Thymus (tissue), 11 donors: ENCODE data around the gene IL1R1. TPM values are rescaled to one million over a fixed set of nuclear protein-coding genes. Genes with fewer than 3 reads are reported as not detected.
"Not testable (repeated sequence)": the region's sequence is repeated elsewhere in the genome, so short reads cannot be mapped to it uniquely, and the experiment has no call there.

Experiments used
- DNase-seq, 9 donors: peaks; one replicate each; pipeline ENCODE4 v3.0.0-alpha.2; 2013; ENCODE audit warnings: low spot score in 9 of 9, low read depth in 6 of 9, missing footprints in 1 of 9
- H3K27ac ChIP-seq, 2 donors: one replicate each; pipeline ENCODE4 v1.5.1; 2013; ENCODE audit warnings: control low read depth in 1 of 2, low read depth in 1 of 2, low read length in 1 of 2, mild to moderate bottlenecking in 1 of 2, moderate library complexity in 1 of 2
- H3K27me3 ChIP-seq, 2 donors: one replicate each; pipeline ENCODE4 v1.5.1; 2013; ENCODE audit warnings: low read length in 1 of 2; ENCODE audit not compliant: control insufficient read depth in 2 of 2, insufficient read depth in 1 of 2
- H3K36me3 ChIP-seq, 2 donors: one replicate each; pipeline ENCODE4 v1.5.1; 2013; ENCODE audit warnings: low read length in 1 of 2, mild to moderate bottlenecking in 1 of 2, moderate library complexity in 1 of 2; ENCODE audit not compliant: control insufficient read depth in 2 of 2, insufficient read depth in 2 of 2
- H3K4me1 ChIP-seq, 2 donors: one replicate each; pipeline ENCODE4 v1.5.1; 2013; ENCODE audit warnings: low read length in 2 of 2; ENCODE audit not compliant: control insufficient read depth in 2 of 2, insufficient read depth in 2 of 2
- H3K4me3 ChIP-seq, 2 donors: one replicate each; pipeline ENCODE4 v1.5.1; 2013; ENCODE audit warnings: low read length in 2 of 2, control low read depth in 1 of 2, mild to moderate bottlenecking in 1 of 2
- H3K9me3 ChIP-seq, 2 donors: one replicate each; pipeline ENCODE4 v1.5.1; 2013; ENCODE audit warnings: low read length in 1 of 2, mild to moderate bottlenecking in 1 of 2; ENCODE audit not compliant: control insufficient read depth in 2 of 2, insufficient read depth in 1 of 2
- WGBS: extraction: QIAGEN DNeasy Blood & Tissue Kit; methylation state at CpG from one replicate; pipeline ENCODE4 v1.1.7; 2013; 5-methylcytosine and 5-hydroxymethylcytosine counted together
- polyA plus RNA-seq: library from polyadenylated mRNA; stranded (reverse); fragments of 200-250 nt; gene quantifications from one replicate; pipeline ENCODE4 v1.2.3, GENCODE V29; 2013
- total RNA-seq: library from RNA; stranded (reverse); fragments of 120-200 nt; gene quantifications from one replicate; pipeline ENCODE4 v1.2.4, GENCODE V29; 2013
- donor health status: healthy.

Gene IL1R1
- total and polyA plus RNA-seq, 2 donors: 5.2 to 82.1 TPM

DNA sequence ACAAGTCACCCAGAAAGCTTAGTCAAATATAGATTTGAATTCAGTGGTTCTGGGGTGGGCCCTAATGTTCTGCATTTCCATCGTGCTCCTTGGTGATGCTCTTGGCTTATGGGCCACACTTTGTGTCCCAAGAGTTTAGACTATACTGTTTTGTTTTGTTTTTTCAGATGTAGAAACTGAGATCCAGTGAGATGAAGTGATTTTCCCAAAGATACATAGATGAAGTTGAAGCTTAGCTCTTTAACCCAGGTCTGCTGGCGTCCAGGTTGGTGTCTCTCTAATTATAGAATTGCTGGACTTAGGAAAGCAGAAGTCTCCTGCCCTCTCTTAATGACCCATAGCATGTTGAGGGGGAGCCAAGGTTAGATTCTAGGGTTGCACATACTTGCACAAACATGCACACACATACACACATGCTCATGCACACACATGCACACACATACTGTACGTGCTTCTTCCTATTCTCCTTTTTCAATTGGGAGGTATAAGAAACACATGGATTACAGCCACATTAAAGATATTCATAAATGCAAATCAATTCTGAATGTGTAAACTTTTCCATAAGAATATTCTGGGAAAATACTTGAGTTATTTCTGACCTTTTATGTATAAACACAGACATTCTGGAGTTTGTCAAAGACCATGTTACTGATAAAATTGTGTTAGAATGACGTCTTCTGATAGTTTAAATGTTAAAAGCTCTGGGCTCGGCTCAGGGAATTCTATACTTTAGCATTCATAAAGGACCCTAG, 41.3 kb upstream of the IL1R1 start:
- Histone ChIP-seq H3K27ac (no peak overlapping the region), H3K36me3 (no peaks in the 10 kb centered on the region), H3K27me3 (no peaks in the 10 kb centered on the region), H3K4me3 (no peak overlapping the region), H3K9me3 (no peaks in the 10 kb centered on the region), H3K4me1 (peaks cover 6 to 8% of the 10 kb centered on the region in 2 donors)
- 94% methylated on average over 5 of the region's 5 CpGs for WGBS
- DNase-seq: no peak

DNA sequence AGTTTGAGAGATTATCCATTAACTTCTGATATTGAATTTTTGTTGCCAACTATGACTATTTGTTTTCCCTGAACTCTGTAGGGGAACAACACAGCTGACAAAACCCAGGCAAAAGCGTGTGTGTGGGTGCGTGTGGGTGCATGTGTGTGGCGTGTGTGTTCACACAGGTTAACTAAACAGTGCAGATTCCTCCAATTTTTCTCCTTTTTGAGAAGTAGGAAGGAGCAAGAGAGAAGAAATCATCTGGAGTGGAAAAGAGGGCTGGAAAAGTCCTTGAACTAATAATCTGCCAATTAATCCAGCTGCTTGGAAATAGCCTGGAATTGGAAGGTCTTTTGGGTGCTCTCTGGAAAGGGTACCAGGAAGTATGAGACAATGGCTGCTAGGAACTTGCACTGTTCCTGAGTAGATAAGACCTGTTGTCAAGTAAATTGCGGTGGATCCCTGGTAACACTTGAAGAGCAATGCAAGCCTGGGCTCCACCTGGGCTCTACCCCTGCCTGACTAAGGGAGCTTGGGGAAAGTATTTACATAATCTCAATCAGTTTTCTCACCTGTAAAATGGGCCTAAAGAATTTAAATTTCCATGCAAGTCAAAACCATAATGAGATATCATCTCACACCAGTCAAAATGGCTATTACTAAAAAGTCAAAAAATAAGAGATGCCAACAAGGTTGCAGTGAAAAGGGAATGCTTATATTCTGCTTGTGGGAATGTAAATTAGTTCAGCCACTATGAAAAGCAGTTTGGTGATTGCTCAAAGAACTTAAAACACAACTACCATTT, 40.5 kb upstream of the IL1R1 start:
- WGBS: 99% methylated on average over 4 of the region's 4 CpGs
- no peak for DNase-seq
- H3K4me1 ChIP-seq: peaks cover 6 to 8% of the 10 kb centered on the region in 2 donors
- H3K27ac ChIP-seq: no peak overlapping the region
- no peaks in the 10 kb centered on the region for H3K27me3 ChIP-seq
- no peaks in the 10 kb centered on the region for H3K36me3 ChIP-seq
- no peaks in the 10 kb centered on the region for H3K9me3 ChIP-seq
- H3K4me3 ChIP-seq: no peak overlapping the region

DNA sequence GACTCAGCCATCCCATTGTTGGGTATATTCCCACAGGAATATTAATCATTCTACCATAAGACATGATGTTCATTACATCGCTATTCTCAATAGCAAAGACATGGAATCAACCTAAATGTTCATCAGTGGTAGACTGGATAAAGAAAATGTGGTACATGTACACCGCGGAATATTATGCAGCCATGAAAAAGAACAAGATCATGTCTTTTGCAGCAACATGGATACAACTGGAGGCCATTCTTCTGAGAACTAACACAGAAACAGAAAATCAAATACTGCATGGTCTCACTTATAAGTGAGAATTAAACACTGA, 40.0 kb upstream of the IL1R1 start:
- 66% methylated on average over 3 of the region's 3 CpGs for WGBS
- not testable (repeated sequence) for H3K27ac ChIP-seq, H3K4me3 ChIP-seq, H3K4me1 ChIP-seq, H3K9me3 ChIP-seq, DNase-seq, H3K36me3 ChIP-seq, H3K27me3 ChIP-seq

DNA sequence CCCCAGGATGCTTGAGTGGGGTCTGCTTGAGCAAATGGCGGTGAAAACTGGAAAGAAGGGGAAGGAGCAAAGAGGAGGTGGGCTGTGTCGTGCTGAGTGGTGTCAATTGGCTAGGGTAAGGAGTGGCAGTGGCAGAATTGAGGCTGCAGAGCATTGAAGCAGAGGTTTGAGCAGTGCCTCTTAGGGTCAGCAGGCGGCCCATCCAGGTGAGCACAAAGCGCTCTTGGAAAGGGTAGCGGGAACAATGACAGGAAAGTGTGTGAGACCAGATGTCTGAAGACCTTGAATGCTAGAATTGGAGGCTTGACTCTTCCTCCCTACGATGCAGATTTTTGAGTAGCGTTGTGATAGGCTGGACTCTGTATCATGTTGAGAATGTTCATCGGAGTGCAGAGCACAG, 39.3 kb upstream of the IL1R1 start:
- whole genome bisulfite sequencing: 98% methylated on average over 8 of the region's 8 CpGs
- Histone ChIP-seq H3K27ac (no peak overlapping the region), H3K4me1 (peaks cover 6 to 8% of the 10 kb centered on the region in 2 donors), H3K36me3 (no peaks in the 10 kb centered on the region), H3K9me3 (no peaks in the 10 kb centered on the region), H3K4me3 (no peak overlapping the region), H3K27me3 (no peaks in the 10 kb centered on the region)
- DNase-seq: no peak

GRCh38 chr2:102103992-102104871, 38.3 kb upstream of the IL1R1 start:
- Histone ChIP-seq H3K27ac (peak overlapping the region; percentile 22 to 76), H3K4me3 (peak overlapping the region in 1 of 2 donors; percentile 17), H3K4me1 (peaks cover 6 to 8% of the 10 kb centered on the region in 2 donors)

GRCh38 chr2:102106133-102106556, 36.4 kb upstream of the IL1R1 start:
- no peak overlapping the region for H3K27ac ChIP-seq

More at GRCh38 chr2:102103992-102104871, 38.3 kb upstream of the IL1R1 start:
- 17% methylated on average over 15 of the region's 15 CpGs for WGBS
- H3K27me3 ChIP-seq: no peaks in the 10 kb centered on the region
- no peaks in the 10 kb centered on the region for H3K9me3 ChIP-seq
- no peaks in the 10 kb centered on the region for H3K36me3 ChIP-seq
- peak in 2 of 9 donors; percentile 22 to 23 for DNase-seq

DNA sequence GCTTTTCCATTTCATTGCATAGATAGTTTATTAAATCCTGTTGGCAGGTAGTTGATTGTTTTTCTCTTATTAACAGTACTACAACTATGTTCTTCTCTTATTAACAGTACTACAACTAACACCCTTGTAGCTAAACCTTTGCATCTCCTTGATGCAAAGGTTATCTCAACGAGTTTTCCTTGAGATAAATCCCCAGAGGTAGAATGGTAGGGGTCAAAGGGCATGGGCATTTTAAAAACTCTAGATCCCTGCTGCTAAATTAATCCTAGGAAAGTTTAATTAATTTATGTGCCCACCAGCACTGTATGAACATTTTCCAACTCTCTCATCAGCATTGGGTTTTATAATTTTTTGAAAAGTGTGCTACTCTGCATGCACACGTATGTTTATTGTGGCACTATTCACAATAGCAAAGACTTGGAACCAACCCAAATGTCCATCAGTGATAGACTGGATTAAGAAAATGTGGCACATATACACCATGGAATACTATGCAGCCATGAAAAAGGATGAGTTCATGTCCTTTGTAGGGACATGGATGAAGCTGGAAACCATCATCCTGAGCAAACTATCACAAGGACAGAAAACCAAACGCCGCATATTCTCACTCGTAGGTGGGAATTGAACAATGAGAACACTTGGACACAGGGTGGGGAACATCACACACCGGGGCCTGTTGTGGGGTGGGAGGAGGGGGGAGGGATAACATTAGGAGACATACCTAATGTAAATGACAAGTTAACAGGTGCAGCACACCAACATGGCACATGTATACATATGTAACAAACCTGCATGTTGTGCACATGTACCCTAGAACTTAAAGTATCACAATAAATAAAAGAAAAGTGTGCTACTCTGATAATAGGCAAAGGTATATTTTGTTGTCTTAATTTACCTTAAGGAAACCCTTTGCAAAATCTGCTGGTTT, 35.5 kb upstream of the IL1R1 start:
- H3K9me3 ChIP-seq, H3K4me3 ChIP-seq, H3K27me3 ChIP-seq, H3K36me3 ChIP-seq, H3K27ac ChIP-seq, H3K4me1 ChIP-seq, DNase-seq: not testable (repeated sequence)
- 97% methylated on average over 6 of the region's 6 CpGs for WGBS

More at GRCh38 chr2:102106133-102106556, 36.4 kb upstream of the IL1R1 start:
- H3K27me3 ChIP-seq: no peaks in the 10 kb centered on the region
- H3K9me3 ChIP-seq: no peaks in the 10 kb centered on the region
- DNase-seq: no peak
- no peaks in the 10 kb centered on the region for H3K36me3 ChIP-seq
- peaks cover 6 to 8% of the 10 kb centered on the region in 2 donors for H3K4me1 ChIP-seq
- 94% methylated on average over 5 of the region's 5 CpGs for WGBS
- H3K4me3 ChIP-seq: no peak overlapping the region

GRCh38 chr2:102107741-102108070, 34.8 kb upstream of the IL1R1 start:
- H3K4me3 ChIP-seq: no peak overlapping the region
- H3K4me1 ChIP-seq: peaks cover 6 to 8% of the 10 kb centered on the region in 2 donors
- no peaks in the 10 kb centered on the region for H3K9me3 ChIP-seq
- no peaks in the 10 kb centered on the region for H3K27me3 ChIP-seq
- DNase-seq: no peak
- WGBS: 95% methylated on average over 3 of the region's 3 CpGs
- H3K27ac ChIP-seq: no peak overlapping the region
- no peaks in the 10 kb centered on the region for H3K36me3 ChIP-seq
